HG02759 (cell line): Measurements from ENCODE around the gene SPATA24.
A peak's percentile ranks its signal among the peaks of the same experiment; 100 is the strongest.
"Not testable (repeated sequence)": the region's sequence is repeated elsewhere in the genome, so short reads cannot be mapped to it uniquely, and the experiment has no call there.

ENCODE experiments used
- ATAC-seq: cut with Tn5 transposase; IDR thresholded peaks from one replicate; pipeline ENCODE4 v1.9.1; 2021; ENCODE audit warnings: mild to moderate bottlenecking, moderate library complexity; ENCODE audit not compliant: unreplicated experiment

Gene SPATA24, protein sequence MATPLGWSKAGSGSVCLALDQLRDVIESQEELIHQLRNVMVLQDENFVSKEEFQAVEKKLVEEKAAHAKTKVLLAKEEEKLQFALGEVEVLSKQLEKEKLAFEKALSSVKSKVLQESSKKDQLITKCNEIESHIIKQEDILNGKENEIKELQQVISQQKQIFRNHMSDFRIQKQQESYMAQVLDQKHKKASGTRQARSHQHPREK

GRCh38 chr5:139403787-139404483 lies at the start of gene SPATA24:
Gene SPATA24 (minus strand): TSS chr5:139404089. CDS start chr5:139404060, 29 bp downstream.
- ATAC-seq = peak; percentile 80

DNA sequence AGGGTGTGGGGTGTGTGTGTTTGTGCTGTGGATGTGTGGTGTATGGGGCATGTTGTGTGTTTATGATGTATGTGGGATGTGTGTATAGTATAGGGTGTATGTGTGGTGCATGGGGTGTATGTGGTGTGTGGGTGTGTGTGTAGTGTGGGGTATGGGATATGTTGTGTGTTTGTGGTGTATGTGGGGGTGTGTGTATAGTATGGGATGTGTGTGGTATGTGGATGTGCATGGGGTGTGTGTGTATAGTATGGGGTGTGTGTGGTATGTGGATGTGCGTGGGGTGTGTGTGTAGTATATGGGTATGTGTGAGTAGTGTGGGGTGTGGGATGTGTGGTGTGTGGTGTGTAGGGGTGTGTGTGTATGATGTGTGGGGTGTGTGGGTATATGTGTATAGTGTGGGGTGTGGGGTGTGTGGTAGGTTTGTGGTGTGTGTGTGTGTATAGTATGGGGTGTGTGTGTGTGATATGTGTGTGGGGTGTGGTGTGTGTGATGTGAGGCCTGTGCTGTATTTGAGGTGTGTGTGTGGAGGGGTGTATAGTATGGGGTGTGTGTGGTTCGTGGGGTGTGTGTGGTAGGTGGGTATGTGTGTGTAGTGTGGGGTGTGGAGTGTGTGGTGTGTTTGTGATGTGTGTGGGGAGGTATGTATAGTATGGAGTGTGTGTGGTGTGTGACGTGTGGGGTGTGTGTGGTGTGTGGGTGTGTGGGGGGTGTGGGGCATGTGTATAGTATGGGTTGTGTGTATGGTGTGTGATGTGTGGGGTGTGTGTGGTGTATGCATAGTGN lies 48.2 kb upstream of the SPATA24 start:
- ATAC-seq = no peak

- no peak for ATAC-seq
Observed at GRCh38 chr5:139451176-139451575, 47.3 kb upstream of the SPATA24 start.

- ATAC-seq = peak; percentile 70
Observed at GRCh38 chr5:139446956-139447779, 43.3 kb upstream of the SPATA24 start.

GRCh38 chr5:139445325-139446170 lies 41.7 kb upstream of the SPATA24 start:
- ATAC-seq = no peak

DNA sequence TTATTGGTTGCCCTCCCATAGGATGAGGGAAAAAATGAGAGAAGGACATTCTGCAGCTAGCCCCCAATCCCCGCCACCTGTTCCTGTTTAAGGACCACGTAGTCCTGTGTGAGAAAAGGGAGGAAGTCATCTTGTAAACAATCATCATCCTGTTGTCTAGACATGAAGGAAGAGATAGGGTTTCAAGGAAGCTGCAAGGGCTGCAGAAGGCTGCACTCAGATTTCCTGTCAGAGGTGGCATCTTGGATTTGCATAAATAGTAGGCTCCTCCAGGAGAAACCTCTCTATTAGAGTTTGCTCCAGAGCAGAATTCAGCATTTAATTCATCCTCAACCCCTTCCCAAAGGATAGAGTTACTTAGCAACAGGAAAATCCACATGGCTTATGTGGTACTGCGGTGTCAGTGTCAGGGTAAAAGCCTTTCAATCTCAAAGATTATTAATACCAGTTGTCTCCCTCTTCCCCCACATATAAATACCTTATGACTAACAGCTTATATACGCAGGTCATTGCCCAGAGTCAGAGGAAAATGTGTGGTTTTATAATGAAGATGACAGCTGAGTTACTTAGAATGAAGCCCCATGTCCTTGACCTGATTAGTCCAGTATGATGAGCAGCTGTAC lies 40.1 kb upstream of the SPATA24 start:
- no peak for ATAC-seq

- ATAC-seq = not testable (repeated sequence)
Observed at GRCh38 chr5:139440416-139440815, 36.5 kb upstream of the SPATA24 start.

- ATAC-seq = peak; percentile 89
Observed at GRCh38 chr5:139439013-139439903, 35.4 kb upstream of the SPATA24 start, which contains the start of gene DNAJC18. Gene DNAJC18 (minus strand): TSS chr5:139439525. CDS start chr5:139439445, 80 bp downstream.

- ATAC-seq = no peak
Observed at GRCh38 chr5:139438707-139439012, 34.8 kb upstream of the SPATA24 start.

DNA sequence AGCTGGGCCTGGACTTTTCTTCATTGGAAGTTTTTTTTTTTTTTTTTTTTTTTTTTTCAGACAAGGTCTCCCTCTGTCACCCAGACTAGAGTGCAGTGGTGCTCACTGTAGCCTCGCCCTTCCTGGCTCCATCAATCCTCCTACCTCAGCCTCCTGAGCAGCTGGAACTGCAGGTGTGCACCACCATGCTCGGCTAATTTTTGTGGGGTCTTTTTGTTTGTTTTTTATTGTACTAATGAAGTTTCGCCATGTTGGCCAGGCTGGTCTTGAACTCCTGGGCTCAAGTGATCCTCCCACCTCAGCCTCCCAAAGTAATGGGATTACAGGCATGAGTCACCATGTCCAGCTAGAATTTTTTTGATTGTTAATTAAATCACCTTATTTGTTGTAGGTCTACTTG lies 31.8 kb upstream of the SPATA24 start:
- ATAC-seq = no peak

DNA sequence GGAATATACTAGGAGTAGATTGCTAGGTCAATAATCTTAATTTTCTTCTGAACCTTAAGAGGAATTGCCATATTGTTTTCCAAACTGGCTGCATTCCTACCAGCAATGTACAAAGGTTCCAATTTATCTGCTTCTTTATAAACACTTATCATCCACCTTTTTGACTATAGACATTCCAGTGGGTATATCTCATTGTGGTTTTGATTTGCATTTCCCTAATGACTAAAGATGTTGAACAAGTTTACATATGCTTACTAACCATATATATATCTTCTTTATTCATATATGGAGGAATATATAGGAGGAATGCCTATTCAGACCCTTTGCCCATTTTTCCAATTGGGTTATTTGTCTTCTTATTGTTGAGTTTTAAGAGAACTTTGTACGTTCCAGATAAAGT lies 27.8 kb upstream of the SPATA24 start:
- ATAC-seq = no peak

DNA sequence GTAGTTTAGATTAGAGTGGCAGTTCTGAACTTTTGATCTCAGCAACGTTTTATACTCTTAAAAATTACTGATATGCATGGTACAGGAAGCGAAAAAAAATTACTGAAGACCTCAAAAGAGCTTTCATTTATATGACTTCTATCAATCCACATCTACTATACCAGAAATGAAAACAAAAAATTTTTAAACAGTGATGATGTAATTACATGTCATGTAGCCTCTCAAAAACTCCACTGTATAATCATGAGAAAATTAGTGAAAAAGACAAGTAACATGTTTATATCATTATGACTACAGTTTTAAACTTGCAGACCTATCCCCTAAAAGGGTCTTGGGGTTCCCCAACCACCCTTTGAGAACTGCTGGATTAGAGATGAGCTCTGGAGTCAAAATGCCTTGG lies 26.1 kb upstream of the SPATA24 start:
- no peak for ATAC-seq

DNA sequence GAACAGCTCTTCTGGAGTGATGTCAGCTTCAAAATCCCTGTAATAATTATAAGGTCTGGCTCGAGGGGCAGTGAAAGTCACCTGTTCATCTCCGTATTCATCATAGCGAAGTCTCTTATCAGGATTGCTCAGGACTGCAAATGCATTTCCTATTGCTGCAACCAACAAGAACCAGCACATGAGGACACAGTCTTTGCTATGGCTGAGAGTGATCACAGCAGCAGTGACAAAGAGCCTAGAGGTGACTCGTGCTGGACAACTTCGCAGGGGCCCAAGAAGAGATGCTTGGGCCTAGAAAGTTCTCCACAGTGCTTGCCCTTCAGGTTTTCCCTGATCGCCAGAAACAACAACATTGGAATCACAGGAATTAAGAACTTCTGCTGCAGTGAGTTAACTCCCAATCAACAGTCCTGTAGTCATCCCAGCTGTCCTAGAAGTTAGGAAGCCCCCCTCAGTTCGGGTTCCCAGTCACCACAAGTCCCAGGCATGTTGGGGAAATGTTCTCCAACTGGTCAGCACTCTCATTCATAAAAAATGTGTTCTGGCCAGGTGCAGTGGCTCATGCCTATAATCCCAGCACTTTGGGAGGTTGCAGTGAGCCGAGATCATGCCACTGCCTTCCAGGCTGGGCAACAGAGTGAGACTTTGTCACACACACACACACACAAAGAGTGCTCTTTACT lies 22.5 kb upstream of the SPATA24 start:
- ATAC-seq = no peak

DNA sequence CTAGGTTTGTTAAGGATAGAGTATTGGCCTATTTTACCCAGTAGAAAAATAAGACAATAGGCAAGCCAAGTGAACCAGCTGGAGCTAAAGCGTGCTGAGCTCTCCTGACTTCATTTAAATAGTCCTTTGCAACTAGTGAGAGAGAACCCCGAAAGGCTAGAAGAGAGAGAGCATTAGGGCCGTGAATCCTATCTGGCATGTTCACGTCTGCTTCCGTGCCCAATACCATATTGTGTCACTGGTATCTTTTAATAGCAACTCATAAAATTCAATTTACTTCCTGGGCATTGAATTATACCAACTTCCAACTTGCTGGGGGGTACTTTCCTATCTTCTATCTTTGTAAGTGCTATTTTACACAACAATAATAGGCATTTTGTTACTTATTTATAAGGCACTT lies 21.6 kb upstream of the SPATA24 start:
- ATAC-seq = no peak

DNA sequence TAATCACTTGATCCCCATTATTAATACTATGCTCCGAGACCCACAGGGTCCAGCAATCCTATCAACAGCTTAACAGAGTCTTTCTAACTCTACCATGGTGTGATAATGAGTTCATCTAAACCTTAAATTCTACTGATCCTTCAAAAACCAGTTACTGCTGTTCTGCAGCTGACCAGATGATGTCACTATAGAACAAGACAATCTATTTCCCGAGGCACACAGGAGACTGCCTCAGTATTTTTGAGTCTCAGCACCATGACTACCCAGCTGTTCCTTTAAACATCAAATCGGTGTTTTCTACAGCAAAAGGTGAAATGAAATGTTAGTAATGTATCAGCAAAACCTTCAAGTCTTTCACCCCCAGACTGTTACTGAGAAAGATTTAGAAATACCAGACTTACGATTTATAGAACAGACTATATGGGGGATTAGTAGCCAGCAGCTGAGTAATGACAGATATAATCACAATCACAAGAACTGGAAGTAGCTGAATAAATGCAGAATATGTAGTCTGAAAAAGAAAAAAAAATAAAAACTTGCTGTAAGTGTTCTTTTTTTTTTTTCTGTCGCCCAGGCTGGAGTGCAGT lies 18.5 kb upstream of the SPATA24 start:
- ATAC-seq = peak; percentile 66

- no peak for ATAC-seq
Observed at GRCh38 chr5:139419226-139420192, 15.6 kb upstream of the SPATA24 start.

GRCh38 chr5:139418793-139419192 lies 14.9 kb upstream of the SPATA24 start:
- no peak for ATAC-seq
